GM18873 (cell line): Measurements from ENCODE around the gene IARS2.
"Not testable (repeated sequence)": the region's sequence is repeated elsewhere in the genome, so short reads cannot be mapped to it uniquely, and the experiment has no call there.

ENCODE experiments used
- ATAC-seq: cut with Tn5 transposase; IDR thresholded peaks from one replicate; pipeline ENCODE4 v1.9.1; 2021; ENCODE audit warnings: mild to moderate bottlenecking, moderate library complexity, moderate number of reproducible peaks; ENCODE audit not compliant: unreplicated experiment, low FRiP score

The IARS2 gene

GRCh38 chr1:220160027-220160426 lies 66.1 kb downstream of the IARS2 start:
- no peak for ATAC-seq

DNA sequence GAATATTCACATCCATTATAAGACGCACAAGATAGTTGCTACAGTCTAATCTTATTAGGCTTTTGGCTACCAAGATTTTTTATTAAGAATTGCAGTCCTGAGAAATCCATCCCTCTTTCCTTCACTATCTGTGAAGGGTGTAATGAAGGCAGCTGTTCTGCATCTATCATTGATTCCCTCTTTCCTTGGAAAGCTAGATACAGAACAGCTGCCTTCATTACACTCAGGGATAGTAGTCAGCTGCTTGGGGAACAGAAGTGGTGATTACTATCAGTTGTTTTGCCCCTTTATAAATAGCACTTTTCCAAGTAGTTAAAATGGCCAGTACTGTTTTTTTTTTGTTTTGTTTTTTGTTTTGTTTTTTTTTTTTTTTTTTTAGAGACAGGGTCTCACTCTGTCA lies 70.2 kb downstream of the IARS2 start:
- no peak for ATAC-seq

- no peak for ATAC-seq
Measured at GRCh38 chr1:220164517-220164916, 70.6 kb downstream of the IARS2 start.

- ATAC-seq, result no peak
Measured at GRCh38 chr1:220166853-220167252, 72.9 kb downstream of the IARS2 start.

DNA sequence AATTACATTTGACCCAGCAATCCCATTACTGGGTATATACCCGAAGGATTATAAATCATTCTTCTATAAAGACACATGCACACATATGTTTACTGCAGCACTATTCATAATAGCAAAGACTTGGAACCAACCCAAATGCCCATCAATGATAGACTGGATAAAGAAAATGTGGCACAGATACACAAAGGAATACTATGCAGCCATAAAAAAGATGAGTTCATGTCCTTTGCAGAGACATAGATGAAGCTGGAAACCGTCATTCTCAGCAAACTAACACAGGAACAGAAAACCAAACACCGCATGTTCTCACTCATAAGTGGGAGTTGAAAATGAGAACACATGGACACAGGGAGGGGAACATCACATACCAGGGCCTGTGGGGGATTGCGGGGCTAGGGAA lies 76.0 kb downstream of the IARS2 start:
- ATAC-seq, result not testable (repeated sequence)

DNA sequence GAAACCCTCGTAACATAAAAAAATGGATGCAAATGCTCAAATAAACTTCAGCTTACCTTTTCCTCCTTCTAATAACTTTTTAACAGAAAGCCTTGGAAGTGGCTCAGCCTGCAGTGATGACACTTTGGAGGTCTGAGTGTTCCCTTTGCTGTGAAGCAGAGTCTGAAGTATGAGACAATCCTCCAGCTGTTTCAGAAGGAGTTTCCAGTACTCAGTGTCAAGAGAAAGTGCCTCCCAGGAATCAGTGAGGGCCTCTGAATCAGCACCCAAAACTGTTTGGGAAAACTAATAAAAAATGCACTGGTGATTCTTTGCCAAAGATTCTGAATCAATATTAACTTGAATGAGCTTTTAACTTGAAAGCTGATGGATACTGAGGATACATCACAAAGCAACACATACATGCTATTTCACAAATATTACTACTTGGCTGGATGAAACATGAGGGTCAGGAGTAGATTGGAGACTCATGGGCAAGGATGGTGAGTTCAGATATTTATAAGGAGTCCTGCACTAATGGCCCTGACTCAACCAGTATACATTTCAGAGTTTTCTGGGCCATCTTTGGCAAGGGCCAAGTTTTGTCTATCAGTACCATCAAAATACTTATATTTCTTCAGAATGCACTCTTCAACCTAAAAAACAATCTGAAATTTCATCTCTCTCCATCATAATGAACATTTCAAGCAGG lies 77.0 kb downstream of the IARS2 start:
- no peak for ATAC-seq

DNA sequence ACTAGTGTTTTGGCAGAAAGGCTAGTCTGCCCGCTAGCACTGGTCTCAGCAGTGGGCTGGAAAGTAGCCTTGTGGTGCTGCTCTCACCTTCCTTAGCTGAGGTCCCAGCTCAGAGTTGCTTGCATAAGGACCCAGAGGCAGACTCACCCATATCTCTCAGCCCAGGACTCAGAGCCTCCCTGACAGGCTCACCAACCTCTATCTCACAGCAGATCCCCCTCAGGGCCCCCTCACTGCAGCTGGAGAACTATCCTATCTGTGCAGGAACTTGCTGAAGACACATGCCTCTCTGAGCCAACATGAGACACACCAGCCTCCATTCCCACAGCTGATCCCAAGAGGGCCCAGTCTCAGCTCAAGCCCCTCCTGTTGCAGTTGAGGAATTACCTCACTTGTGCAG lies 82.6 kb downstream of the IARS2 start:
- ATAC-seq, result no peak

DNA sequence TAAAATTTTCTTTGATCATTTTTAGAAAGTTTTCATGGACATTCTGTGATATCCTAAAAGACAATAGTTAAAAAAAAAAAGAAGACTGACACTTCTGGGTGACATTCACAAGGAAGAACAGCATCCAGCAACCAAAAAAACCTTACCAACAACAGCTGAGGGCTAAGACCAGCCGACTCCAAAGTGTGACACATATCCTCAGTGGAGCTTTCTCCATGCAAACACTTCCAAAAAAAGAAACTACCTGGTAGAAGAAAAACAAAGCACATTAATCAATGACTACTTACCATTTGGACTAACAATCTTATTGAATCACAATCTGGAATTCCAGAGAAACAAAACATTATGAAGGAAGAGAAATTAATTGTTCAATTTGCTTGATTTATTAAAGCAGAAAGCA lies 88.2 kb downstream of the IARS2 start:
- ATAC-seq, result no peak

GRCh38 chr1:220182656-220183055 lies 88.7 kb downstream of the IARS2 start:
- no peak for ATAC-seq

GRCh38 chr1:220184506-220184905 lies 90.6 kb downstream of the IARS2 start:
- ATAC-seq, result no peak

GRCh38 chr1:220186752-220187151 lies 92.8 kb downstream of the IARS2 start:
- ATAC-seq, result no peak

DNA sequence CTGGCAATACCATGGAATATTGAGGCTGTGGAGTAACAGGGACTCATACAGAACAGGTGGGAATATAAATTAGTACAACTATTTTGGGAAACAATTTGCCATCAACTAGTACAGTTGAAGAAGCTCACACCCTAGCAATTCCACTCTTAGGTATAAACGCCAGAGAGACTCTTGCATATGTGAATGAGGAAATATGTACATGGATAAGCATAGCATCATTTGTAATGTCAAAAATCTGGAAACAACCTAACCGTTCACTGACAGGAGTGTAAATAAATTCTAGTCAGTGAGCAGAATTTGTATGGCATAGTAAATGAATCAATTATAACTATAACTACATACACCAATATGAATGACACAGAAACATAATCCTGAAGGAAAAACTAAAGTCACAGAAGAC lies 94.6 kb downstream of the IARS2 start:
- ATAC-seq, result no peak

GRCh38 chr1:220189750-220190347 lies 95.9 kb downstream of the IARS2 start:
- ATAC-seq, result no peak

- no peak for ATAC-seq
Measured at GRCh38 chr1:220195701-220196100, 101.8 kb downstream of the IARS2 start.
